ENCODE results near the gene RPS6KA3.

- TF ChIP-seq CTCF (IDR thresholded peaks at IDR 0.05; ENCODE audit: poor library complexity) (no peak), EZH2 (IDR thresholded peaks at IDR 0.05; ENCODE audit: borderline replicate concordance) (no peak), EZH2phosphoT487 (IDR thresholded peaks at IDR 0.05; ENCODE audit: low read depth, severe bottlenecking, unreplicated experiment) (no peak)
Measured at GRCh38 chrX:20143561-20143960, 123.1 kb downstream of the RPS6KA3 start.
